GOT3 (cell line): ENCODE results near the gene ATP6V0E2.

Source experiments
- DNase-seq: peaks from one replicate; lab custom pipeline; 2025; ENCODE audit warnings: mixed read lengths; lab: John Stamatoyannopoulos, UW

Gene ATP6V0E2

GRCh38 chr7:149864023-149864422 is 9.7 kb upstream of the ATP6V0E2 start:
- DNase-seq, result no peak

- DNase-seq, result no peak
These were observed 9.0 kb upstream of the ATP6V0E2 start for GRCh38 chr7:149864751-149865150.

- DNase-seq, result no peak
These were observed 8.3 kb upstream of the ATP6V0E2 start for GRCh38 chr7:149865437-149865836.

- DNase-seq, result no peak
These were observed 7.5 kb upstream of the ATP6V0E2 start for GRCh38 chr7:149866139-149866778.

- no peak for DNase-seq
These were observed 6.9 kb upstream of the ATP6V0E2 start for GRCh38 chr7:149866779-149867447.

- DNase-seq, result no peak
These were observed 5.8 kb upstream of the ATP6V0E2 start for GRCh38 chr7:149867762-149868622.

GRCh38 chr7:149868623-149869290 is 5.0 kb upstream of the ATP6V0E2 start:
- no peak for DNase-seq

GRCh38 chr7:149869291-149869650 is 4.5 kb upstream of the ATP6V0E2 start:
- no peak for DNase-seq

GRCh38 chr7:149869867-149870266 is 3.9 kb upstream of the ATP6V0E2 start:
- DNase-seq, result no peak

DNA sequence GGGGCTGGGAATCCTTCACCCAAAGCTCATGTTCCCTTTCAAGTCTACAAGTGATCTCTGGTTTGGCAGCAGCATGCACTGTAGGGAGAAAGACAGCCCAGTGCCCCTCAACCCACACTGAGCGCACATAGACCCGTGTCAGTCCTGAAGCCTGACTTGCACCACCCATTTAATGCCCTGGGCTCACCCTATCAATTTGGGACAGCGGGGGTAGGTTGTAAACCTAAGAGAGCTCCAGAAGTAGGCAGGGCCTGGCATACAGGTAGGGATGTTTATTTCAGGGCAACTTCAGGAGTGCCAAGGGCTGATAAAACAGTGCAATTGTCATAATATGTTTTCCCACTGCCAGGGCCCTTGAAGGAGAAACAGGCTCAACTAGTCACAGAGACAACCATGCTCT is 3.5 kb upstream of the ATP6V0E2 start:
- no peak for DNase-seq

GRCh38 chr7:149870701-149871483 is 2.9 kb upstream of the ATP6V0E2 start:
- no peak for DNase-seq

DNA sequence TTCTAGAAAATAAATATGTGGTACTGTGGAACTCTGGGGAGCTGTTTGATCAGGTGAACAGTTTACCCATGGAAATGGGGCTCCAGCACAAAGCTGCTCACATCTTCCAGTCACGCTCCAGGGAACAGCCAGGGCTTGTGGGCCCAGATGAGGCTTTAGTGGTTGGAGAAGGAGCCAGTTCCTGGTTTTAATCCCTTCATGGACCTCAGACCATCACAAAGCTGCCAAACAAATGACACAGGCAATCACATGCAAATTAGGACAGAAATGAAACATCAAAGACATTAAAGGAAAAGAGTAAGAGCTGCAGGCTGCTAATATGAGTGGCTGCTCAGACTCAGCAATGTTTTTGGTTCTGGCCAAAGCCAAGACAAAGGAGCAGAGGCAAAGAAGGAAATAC is 2.2 kb upstream of the ATP6V0E2 start:
- no peak for DNase-seq

DNA sequence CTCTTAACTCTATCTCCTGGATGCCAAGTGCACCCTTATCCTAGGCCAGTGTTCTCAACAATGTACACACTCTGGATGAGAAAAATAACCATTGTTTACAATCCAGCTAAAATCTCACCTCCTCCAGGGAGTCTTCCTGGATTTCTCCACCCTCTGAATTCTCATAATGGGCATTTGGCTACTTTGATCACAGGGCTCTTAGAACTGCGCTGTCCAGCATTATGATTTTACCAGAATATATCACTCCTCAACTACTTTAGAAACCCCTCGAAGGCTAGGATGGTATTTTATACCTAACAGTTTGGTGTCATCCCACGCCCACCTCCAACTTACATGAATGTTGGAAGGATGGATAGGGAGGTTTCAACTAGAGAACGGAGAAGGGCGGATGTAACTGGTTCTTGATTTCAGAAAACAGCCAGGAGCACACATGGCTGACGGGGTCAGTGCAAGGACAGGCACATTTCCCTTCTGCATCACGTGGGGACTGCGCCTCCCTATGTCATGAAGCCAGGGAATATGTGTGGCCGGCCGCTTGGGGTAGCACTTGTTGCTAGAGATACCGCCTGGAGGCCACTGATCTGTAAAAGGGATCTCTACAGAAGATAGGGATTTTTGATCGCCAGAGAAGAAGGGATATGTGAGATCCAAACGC is 1.2 kb upstream of the ATP6V0E2 start:
- DNase-seq, result no peak

GRCh38 chr7:149873970-149874643 is 338 bp downstream of the ATP6V0E2 start:
- DNase-seq, result no peak

- no peak for DNase-seq
These were observed 867 bp downstream of the ATP6V0E2 start for GRCh38 chr7:149874644-149875028.

DNA sequence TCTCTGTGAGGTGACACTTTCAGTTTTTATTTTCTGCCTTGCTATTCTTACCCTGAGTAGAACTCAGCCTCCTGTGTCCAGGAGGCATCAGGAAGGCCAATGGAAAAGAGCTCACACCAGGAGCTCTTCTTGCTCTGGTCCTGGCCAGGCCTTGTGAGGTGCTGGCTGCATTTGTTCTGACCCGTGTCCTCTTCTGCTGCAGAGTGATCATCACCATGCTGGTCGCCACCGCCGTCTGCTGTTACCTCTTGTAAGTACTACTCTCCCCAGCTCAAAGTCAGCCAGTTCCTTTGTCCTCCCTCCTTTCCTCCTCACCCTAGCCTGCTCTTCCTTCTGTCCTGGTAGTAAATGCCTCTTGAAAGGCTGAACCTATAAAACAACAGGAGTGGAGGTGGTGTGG is 1.6 kb downstream of the ATP6V0E2 start:
- no peak for DNase-seq

DNA sequence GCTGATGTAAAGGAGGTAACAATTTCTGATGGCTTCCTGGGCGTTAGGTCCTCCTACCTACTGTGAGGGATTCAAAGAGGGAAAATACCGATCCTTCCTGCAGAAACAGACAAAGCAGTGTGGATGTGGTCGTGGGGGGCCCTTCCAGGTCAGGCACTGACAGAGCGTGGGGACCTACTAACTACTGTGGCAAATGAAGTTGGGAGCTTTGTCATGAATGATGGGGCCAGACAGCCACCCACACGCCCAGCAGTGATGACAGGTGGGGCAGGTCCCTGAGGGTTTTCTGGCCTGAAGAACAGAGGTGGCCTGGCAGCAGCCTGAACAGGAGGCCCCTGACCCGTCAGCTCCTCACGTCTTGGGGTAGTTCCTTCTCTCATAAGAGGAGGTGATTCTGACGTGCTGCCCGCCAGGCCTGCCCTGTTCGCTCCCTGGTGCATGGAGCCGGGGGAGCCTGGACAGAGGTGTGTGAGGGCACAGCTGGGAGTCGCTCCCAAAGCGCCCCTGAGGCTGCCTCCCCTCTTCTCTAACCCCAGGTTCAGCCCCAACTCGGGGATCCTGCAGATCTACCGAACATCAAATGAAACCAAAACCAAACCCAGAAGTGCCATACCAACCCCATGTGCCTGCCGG is 4.2 kb downstream of the ATP6V0E2 start:
- DNase-seq, result no peak

DNA sequence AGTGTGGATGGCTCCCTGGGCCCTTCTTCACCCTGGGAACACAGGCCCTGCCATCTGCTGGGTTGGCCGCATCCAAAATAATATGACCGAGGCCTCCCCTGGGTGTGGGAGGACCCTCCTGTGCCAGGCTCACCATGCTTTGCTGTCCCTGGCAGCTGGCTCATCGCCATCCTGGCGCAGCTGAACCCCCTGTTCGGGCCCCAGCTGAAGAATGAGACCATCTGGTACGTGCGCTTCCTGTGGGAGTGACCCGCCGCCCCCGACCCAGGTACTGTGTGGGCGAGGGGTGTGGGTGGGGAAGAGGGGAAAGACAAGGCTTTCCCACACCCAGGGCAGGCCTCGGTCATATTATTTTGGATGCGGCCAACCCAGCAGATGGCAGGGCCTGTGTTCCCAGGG is 4.8 kb downstream of the ATP6V0E2 start:
- no peak for DNase-seq

DNA sequence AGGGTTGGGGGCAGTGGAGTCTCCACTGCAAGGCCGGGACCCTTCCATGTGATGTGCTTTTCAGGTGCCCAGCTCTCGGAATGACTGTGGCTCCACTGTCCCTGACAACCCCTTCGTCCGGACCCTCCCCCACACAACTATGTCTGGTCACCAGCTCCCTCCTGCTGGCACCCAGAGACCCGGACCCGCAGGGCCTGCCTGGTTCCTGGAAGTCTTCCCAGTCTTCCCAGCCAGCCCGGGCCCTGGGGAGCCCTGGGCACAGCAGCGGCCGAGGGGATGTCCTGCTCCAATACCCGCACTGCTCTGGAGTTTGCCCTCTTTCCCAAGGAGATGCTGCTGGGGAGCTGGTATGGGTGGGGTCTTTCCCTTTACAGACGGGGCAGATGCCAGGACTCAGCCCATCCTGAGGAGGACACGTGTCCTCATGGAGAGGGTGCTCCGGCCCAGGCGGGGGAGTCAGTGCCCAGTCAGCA is 5.5 kb downstream of the ATP6V0E2 start:
- DNase-seq, result no peak
